Regular cardiac myocyte (primary cell): ENCODE data around the gene CLCNKA. TPM values are rescaled to one million over a fixed set of nuclear protein-coding genes. Genes with fewer than 3 reads are reported as not detected.

Experiments used
- total RNA-seq: library from RNA; depleted of rRNA; stranded (reverse); fragments of >200 nt; gene quantifications from 2 replicates; pipeline ENCODE4 v1.2.3, GENCODE V29; 2014

CLCNKA gene
- total RNA-seq: not detected in 2 replicates

GRCh38 chr1:16021681-16022080, at the start of gene CLCNKA:
CLCNKA (plus strand) TSS chr1:16022036; CDS start chr1:16022620, 584 bp downstream.

GRCh38 chr1:15975805-15976680, 45.8 kb upstream of the CLCNKA start, which contains the start of gene ZBTB17:
ZBTB17 (minus strand) TSS chr1:15976101; CDS start chr1:15948495, 27,606 bp downstream.

GRCh38 chr1:16017461-16018303, 4.2 kb upstream of the CLCNKA start, which contains the start of gene HSPB7:
HSPB7 (minus strand) TSS chr1:16018043; CDS start chr1:16017963, 80 bp downstream.

GRCh38 chr1:16043521-16043920, 21.7 kb downstream of the CLCNKA start, which contains the start of gene CLCNKB:
CLCNKB (plus strand) TSS chr1:16043782; CDS start chr1:16044493, 711 bp downstream.

GRCh38 chr1:16073490-16074119, 51.8 kb downstream of the CLCNKA start, which contains the start of gene FAM131C:
FAM131C (minus strand) TSS chr1:16073651; CDS start chr1:16073442, 209 bp downstream.

Other genes with a start within 250 kb of the CLCNKA start
- gene UQCRHL, start 214.4 kb upstream of the CLCNKA start, total RNA-seq: 1.2 and 2.0 TPM in 2 replicates
- gene SPEN, start 174.3 kb upstream of the CLCNKA start, total RNA-seq: 16.9 and 17.8 TPM in 2 replicates
- gene ZBTB17, start 45.9 kb upstream of the CLCNKA start, total RNA-seq: 36.9 and 42.8 TPM in 2 replicates
- gene SRARP, start 17.8 kb upstream of the CLCNKA start, total RNA-seq: not detected in 2 replicates
- 3.3 and 10.7 TPM in 2 replicates for gene HSPB7, start 4.0 kb upstream of the CLCNKA start, total RNA-seq
- gene CLCNKB, start 21.7 kb downstream of the CLCNKA start, total RNA-seq: under 0.01 TPM in 1 of 2 replicates, not detected in the other
- 0.28 TPM in 1 of 2 replicates, not detected in the other for gene FAM131C, start 51.6 kb downstream of the CLCNKA start, total RNA-seq
- gene EPHA2, start 134.0 kb downstream of the CLCNKA start, total RNA-seq: 33.5 and 103 TPM in 2 replicates
- gene ARHGEF19, start 190.6 kb downstream of the CLCNKA start, total RNA-seq: 5.4 and 6.2 TPM in 2 replicates
- 7.3 and 8.7 TPM in 2 replicates for gene CPLANE2, start 215.1 kb downstream of the CLCNKA start, total RNA-seq